Activated B cell treated with CpG ODN at 0.5 μM for 24 hours (primary cell): ENCODE results near the gene CTBP2. TPM values are rescaled to one million over a fixed set of nuclear protein-coding genes. Genes with fewer than 3 reads are reported as not detected.

Experiments used
- ATAC-seq: fragments of 200-7000 bp; cut with Tn5 transposase; one replicate; pipeline ENCODE4 v1.10.0; 2021; ENCODE audit warnings: low read depth, mild to moderate bottlenecking, moderate library complexity
- CTCF ChIA-PET: fragments of 350-600 bp; sonication (Branson Sonifier 250); formaldehyde crosslinking; loops from one replicate; lab custom pipeline; 2021; ENCODE audit warnings: antibody characterized with exemption; lab: Charles Lee
- POLR2A ChIA-PET: fragments of 350-600 bp; sonication (Branson Sonifier 250); formaldehyde crosslinking; loops from one replicate; lab custom pipeline; 2021; ENCODE audit warnings: antibody characterized with exemption; lab: Charles Lee
- DNase-seq: peaks from one replicate; pipeline ENCODE4 v3.0.0; 2022
- H3K27ac Mint-ChIP-seq: one replicate; pipeline ENCODE4 v1.8.0; 2020; ENCODE audit warnings: mixed read lengths
- H3K27me3 Mint-ChIP-seq: one replicate; pipeline ENCODE4 v1.8.0; 2021; ENCODE audit warnings: mixed read lengths
- H3K36me3 Mint-ChIP-seq: one replicate; pipeline ENCODE4 v1.8.0; 2021; ENCODE audit warnings: low read depth, mixed read lengths
- H3K4me1 Mint-ChIP-seq: one replicate; pipeline ENCODE4 v1.8.0; 2021; ENCODE audit warnings: mixed read lengths
- H3K4me3 Mint-ChIP-seq: one replicate; pipeline ENCODE4 v1.8.0; 2020; ENCODE audit warnings: mild to moderate bottlenecking, mixed read lengths
- H3K9me3 Mint-ChIP-seq: one replicate; pipeline ENCODE4 v1.8.0; 2020; ENCODE audit warnings: mixed read lengths
- CTCF ChIP-seq: fragments of 200-600 bp; IDR thresholded peaks from one replicate; pipeline ENCODE4 v1.8.0; 2022; ENCODE audit warnings: antibody characterized with exemption, mild to moderate bottlenecking
- intact Hi-C: fragments of 100-400 bp; cut with micrococcal nuclease; formaldehyde crosslinking; loops from one replicate; pipeline ENCODE4 v1.15.1; 2024
- total RNA-seq: library from RNA; stranded (reverse); gene quantifications from 2 replicates; pipeline ENCODE4 v1.2.3, GENCODE V29; 2022

Gene CTBP2
- total RNA-seq, 1 donor from 2014 or later = 0.42 TPM

- CTCF ChIA-PET = no interaction called here
- Mint-ChIP-seq H3K36me3 (peaks cover 64% of the 10 kb centered on the region), H3K27ac (no peak overlapping the region), H3K27me3 (no peaks in the 10 kb centered on the region), H3K4me3 (no peak overlapping the region), H3K4me1 (peaks cover 12% of the 10 kb centered on the region), H3K9me3 (no peaks in the 10 kb centered on the region)
- ATAC-seq (no peak), DNase-seq (no peak)
- intact Hi-C loops = no loop called here
- POLR2A ChIA-PET = no interaction called here
- no peak for TF ChIP-seq CTCF
Measured at GRCh38 chr10:124966008-124966407, 194.4 kb downstream of the CTBP2 start.

- POLR2A ChIA-PET = no interaction called here
- no peak overlapping the region for H3K27ac Mint-ChIP-seq
- no peaks in the 10 kb centered on the region for H3K27me3 Mint-ChIP-seq
- DNase-seq (no peak), ATAC-seq (no peak)
- H3K4me3 Mint-ChIP-seq = no peak overlapping the region
- peaks cover 48% of the 10 kb centered on the region for H3K36me3 Mint-ChIP-seq
- intact Hi-C loops = no loop called here
- TF ChIP-seq CTCF = no peak
- peaks cover 11% of the 10 kb centered on the region for H3K4me1 Mint-ChIP-seq
- CTCF ChIA-PET = no interaction called here
- H3K9me3 Mint-ChIP-seq = no peaks in the 10 kb centered on the region
Measured at GRCh38 chr10:124963866-124964720, 196.3 kb downstream of the CTBP2 start.

- Mint-ChIP-seq H3K27ac (no peak overlapping the region), H3K4me3 (no peak overlapping the region), H3K4me1 (peaks cover 24% of the 10 kb centered on the region), H3K36me3 (peaks cover 33% of the 10 kb centered on the region), H3K27me3 (no peaks in the 10 kb centered on the region), H3K9me3 (no peaks in the 10 kb centered on the region)
- intact Hi-C loops = no loop called here
- no peak for TF ChIP-seq CTCF
- ATAC-seq (no peak), DNase-seq (no peak)
- POLR2A ChIA-PET = no interaction called here
- CTCF ChIA-PET = no interaction called here
Measured at GRCh38 chr10:124962421-124962820, 197.9 kb downstream of the CTBP2 start.

- intact Hi-C loops = no loop called here
- H3K4me3 Mint-ChIP-seq = no peak overlapping the region
- DNase-seq (no peak), ATAC-seq (no peak)
- CTCF ChIA-PET = no interaction called here
- H3K27me3 Mint-ChIP-seq = no peaks in the 10 kb centered on the region
- peaks cover 22% of the 10 kb centered on the region for H3K36me3 Mint-ChIP-seq
- POLR2A ChIA-PET = interaction anchor here (0.5 kb wide), 1 partner anchor 10 kb away, joined by 3 read pairs; no protein-coding TSS in a partner anchor
- H3K27ac Mint-ChIP-seq = no peak overlapping the region
- no peaks in the 10 kb centered on the region for H3K9me3 Mint-ChIP-seq
- H3K4me1 Mint-ChIP-seq = peaks cover 35% of the 10 kb centered on the region
- no peak for TF ChIP-seq CTCF
Measured at GRCh38 chr10:124961248-124961570, 199.2 kb downstream of the CTBP2 start.

GRCh38 chr10:124959564-124959963 lies 200.8 kb downstream of the CTBP2 start:
- ChIA-PET CTCF (no interaction called here), POLR2A (interaction anchor here (0.7 kb wide), 1 partner anchor 314 kb away, joined by 3 read pairs; no protein-coding TSS in a partner anchor)
- intact Hi-C loops = loop anchor here (5.0 kb wide), 1 partner anchor 37 kb away; no protein-coding TSS in a partner anchor
- Mint-ChIP-seq H3K27ac (no peak overlapping the region), H3K4me3 (no peak overlapping the region), H3K4me1 (peaks cover 45% of the 10 kb centered on the region), H3K9me3 (no peaks in the 10 kb centered on the region), H3K27me3 (no peaks in the 10 kb centered on the region), H3K36me3 (peaks cover 17% of the 10 kb centered on the region)
- no peak for ATAC-seq
- no peak for DNase-seq
- no peak for TF ChIP-seq CTCF
